PC-9 (cell line): Measurements from ENCODE around the gene CDC20B.

ENCODE experiments used
- EZH2 ChIP-seq: fragments of 200-600 bp; sonication (generic); IDR thresholded peaks from 2 replicates; pipeline ENCODE4 v1.8.0; 2017; ENCODE audit warnings: antibody characterized with exemption, low read depth
- TF ChIP-seq, protein P1 (sequence below): fragments of 200-600 bp; sonication (generic); conservative IDR thresholded peaks from 2 replicates; pipeline ENCODE4 v1.6.1; 2017; ENCODE audit warnings: mixed run types, antibody characterized with exemption, mild to moderate bottlenecking, moderate library complexity

DNA sequence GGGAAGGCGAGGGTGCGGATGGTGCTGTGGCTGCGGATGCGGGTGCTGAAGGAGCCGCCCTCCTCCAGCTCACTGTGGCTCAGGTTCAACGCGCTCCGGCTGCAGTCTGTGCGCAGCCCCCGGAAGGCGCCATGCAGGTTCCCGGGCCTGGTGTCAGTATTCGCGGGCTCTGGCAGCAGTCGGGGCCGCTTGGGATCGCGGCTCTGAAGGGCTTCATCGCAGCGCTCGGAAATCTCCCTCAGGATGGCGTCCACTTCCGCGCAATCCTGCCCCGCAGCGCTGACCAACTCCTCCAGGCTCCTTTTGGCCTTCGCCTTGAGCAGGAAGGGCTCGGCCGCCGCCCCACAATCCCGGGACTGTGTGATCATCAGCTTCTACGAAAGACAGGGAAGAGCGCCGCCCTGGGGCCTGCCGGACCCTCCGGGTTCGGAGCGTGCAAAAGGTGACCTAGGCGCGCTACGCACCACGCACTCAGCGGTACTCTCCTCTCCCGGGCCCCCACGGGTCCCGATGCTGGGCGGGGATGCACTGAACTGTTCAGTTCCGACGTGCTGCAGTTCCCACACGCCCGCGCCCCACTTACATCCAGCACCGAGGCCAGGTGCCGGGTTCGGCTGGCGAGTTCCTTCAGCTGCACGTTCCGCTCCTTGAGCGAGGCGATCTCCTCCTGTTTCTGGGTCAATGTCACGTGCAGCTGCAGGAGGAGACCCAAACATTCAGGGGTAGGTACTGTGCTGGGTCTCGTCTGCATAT is 47.6 kb upstream of the CDC20B start:
- TF ChIP-seq, protein P1, sequence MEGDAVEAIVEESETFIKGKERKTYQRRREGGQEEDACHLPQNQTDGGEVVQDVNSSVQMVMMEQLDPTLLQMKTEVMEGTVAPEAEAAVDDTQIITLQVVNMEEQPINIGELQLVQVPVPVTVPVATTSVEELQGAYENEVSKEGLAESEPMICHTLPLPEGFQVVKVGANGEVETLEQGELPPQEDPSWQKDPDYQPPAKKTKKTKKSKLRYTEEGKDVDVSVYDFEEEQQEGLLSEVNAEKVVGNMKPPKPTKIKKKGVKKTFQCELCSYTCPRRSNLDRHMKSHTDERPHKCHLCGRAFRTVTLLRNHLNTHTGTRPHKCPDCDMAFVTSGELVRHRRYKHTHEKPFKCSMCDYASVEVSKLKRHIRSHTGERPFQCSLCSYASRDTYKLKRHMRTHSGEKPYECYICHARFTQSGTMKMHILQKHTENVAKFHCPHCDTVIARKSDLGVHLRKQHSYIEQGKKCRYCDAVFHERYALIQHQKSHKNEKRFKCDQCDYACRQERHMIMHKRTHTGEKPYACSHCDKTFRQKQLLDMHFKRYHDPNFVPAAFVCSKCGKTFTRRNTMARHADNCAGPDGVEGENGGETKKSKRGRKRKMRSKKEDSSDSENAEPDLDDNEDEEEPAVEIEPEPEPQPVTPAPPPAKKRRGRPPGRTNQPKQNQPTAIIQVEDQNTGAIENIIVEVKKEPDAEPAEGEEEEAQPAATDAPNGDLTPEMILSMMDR: no peak
- no peak for TF ChIP-seq EZH2
